ENCODE results near the gene TANK.

The TANK gene

DNA sequence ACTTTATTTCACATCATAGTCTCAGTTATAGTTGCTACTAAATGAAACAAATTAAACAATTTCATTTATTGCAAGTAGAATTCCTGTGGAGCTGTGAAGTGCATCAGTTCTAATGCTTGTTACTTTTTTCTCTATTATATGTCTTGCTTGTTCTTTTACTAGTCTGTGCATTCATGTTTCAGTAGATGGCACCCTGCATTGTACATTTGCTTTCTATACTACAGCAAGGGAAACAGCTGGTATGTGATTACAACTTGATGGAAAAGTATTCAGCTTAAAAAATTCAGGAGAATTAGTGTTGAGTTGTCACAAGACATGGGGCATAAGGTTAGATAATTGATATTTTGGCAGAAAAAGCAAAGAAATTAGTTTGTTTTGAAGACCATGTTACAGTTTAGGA lies 72.3 kb downstream of the TANK start:
- DNase-seq = no peak

DNA sequence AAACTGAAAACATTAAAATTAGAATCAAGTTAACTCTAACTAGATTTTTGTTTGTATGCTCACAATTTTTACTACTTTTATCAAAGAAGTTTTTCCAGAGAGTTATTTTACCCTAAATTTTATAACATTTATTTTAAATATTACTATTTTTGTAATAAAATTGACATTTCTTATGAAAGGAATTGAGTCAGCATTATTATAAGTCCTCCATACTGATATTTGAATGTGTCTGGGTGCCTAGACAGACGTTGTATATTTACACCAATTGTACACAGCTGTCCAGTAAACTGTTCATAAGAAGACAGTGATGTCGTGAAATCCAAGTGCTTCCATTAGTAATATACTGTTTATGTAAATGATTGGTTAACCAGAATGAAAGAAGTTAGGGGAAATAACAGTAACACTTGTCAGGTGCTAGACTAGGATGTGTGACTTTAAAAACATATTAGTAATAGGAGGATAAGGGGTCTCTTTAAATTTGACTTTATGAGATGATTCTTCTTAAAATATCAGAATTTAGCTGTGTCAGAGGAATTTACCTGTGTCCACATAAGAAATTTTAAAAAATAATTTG lies 73.7 kb downstream of the TANK start:
- no peak for DNase-seq

DNA sequence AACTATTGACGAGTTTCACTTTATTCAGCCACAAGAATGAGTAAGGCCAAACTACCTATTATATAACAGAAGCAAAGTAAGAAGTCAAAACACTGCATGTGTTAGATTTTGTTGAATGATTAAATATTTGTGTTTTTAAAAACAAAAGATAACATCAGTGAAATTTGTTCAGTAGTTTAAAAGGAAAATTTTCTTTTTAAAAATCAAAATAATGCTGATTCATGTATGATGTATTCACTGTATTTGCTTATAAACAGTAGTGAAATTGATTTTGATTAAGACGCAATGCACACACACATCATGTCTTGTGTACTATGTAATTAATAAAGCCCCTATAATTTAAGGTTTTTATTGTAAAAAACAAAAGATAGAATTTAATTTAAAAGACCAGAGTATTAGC lies 74.4 kb downstream of the TANK start:
- DNase-seq = no peak

- DNase-seq = peak; percentile 23 to 45 (median 36)
Measured at GRCh38 chr2:161237392-161238264, 77.4 kb downstream of the TANK start.

GRCh38 chr2:161238265-161238559 lies 78.0 kb downstream of the TANK start:
- DNase-seq = no peak

GRCh38 chr2:161238560-161239325 lies 78.5 kb downstream of the TANK start:
- DNase-seq = peak; percentile 27 to 77 (median 42)

DNA sequence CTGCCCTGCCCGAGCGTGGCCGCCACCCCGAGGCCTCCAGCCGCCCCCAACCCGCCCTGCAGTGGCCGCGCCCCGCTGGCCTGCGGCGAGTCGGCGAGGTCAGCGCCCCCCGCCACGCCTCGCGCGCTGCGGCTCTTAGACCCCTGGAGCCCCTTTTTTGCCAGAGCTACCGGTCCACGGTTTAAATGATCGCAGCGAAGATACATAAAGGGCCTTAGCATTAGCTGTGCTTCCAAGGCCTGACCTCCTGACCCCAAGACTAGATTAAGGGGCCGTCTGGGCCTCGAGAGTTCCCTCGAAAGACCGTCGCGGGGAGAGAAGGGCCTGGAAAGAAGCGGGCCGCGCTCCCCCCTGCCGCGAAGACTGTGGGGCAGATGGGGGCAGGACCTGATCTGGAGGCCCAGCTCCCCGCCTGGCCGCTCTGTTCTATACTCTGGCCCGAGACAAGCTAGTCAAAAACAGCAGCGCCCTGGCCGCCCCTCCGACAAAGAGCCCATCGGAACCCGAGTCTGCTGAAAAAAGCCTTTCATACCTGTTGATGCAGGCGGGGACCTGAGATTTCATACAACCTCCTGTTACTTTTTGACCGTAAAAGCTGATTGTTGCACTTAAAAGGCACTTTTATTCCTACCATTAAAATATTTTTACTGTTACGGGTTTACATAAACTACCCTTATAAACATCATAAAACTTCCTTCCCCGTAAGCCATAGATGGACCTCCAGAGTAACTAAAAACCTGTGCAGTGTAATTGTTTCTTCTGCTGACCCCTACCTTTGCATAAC lies 79.3 kb downstream of the TANK start:
- no peak for DNase-seq

DNA sequence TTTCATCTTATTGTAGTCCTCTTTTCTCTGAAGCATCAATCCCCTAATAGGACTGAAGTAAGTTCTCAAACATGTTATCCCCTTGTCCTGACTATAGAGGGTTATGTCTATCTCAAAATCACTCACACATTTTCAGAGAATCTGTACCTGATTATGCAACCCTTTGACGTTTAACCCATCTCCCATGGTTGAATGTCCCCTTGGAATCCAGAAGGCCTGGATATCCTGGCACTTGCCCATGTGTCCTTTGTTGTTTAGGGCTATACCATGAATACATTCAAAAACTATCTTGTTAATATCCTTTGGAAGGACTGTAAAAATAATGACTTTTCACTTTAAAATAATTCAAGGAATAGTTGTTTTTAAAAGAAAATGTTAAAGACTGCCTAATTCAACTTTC lies 81.7 kb downstream of the TANK start:
- no peak for DNase-seq

DNA sequence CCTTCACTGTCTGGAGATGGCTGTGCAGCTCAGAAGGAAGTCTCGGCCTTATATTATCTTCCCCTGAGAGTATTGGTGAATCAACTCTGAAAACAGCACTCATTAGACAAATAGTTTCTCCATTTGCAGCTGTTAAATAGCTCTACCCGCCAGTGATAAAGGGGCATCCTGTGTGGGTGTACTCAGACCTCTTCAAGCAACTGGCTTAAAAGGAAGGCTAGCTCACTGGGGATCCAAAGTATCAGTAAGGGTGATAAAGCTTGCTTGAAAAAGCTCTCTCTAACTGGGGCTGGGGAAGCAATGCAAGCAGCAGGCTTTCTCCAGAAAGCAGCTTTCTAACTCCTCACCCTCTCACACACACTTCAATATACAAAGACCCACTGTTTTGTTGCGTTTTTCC lies 83.1 kb downstream of the TANK start:
- DNase-seq = peak in 1 of 5 experiments; percentile 21

DNA sequence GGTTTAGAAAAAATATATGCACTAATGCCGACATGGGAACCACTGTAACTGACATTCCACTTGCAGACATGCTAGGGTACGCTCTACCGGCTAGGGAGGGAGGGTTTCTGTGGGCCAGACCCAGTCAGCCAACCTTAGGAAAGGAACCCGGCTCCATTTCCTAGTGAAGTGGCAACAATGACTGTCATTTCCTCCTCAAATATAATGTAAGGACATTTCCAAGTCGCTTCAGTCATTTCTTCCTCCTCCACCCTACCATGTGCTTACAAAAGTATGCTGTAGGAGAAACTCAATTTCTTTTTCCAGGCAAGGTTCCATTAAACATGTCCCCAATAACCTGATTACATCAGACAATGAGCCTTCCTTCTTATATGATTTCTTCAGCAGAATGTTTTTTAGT lies 83.7 kb downstream of the TANK start:
- DNase-seq = peak in 1 of 5 experiments; percentile 20

GRCh38 chr2:161244387-161245260 lies 84.4 kb downstream of the TANK start:
- peak in 4 of 5 experiments; percentile 39 to 87 (median 67) for DNase-seq

DNA sequence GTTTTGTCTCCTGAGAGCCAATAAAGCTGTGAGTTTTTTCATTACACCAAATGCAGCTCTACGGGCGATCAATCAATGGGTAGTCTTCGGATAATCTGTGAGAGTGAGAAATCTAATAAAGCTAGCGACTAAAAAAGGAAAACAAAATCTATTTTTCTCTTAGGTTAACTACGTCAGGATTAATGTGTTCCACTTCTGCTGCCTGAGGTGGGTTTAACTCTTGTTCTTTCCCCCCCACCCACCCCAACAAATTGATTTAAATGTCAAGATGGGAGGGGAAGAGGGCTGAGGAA lies 85.0 kb downstream of the TANK start:
- no peak for DNase-seq

GRCh38 chr2:161245671-161246070 lies 85.4 kb downstream of the TANK start:
- DNase-seq = no peak

DNA sequence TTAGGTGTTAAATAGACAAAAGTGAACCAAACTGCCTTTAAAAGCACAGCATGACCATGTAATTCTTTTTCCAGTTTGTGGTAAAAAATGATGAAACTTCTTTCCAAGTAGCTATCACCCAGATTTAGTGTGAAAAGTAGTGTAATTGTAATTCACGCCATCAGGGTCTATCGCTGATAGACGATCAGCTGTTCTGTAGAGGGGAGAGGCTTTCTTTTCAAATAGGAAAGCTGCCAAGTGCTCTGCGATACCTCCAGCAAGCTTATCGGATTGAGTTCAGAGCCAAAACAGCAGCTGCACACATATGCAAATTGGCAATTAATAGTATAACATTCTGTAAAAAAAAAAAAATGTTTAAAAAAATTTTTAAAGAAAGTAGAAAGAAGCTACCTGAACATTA lies 86.1 kb downstream of the TANK start:
- no peak for DNase-seq

- peak in 1 of 5 experiments; percentile 46 for DNase-seq
Measured at GRCh38 chr2:161250864-161251436, 90.7 kb downstream of the TANK start.

DNA sequence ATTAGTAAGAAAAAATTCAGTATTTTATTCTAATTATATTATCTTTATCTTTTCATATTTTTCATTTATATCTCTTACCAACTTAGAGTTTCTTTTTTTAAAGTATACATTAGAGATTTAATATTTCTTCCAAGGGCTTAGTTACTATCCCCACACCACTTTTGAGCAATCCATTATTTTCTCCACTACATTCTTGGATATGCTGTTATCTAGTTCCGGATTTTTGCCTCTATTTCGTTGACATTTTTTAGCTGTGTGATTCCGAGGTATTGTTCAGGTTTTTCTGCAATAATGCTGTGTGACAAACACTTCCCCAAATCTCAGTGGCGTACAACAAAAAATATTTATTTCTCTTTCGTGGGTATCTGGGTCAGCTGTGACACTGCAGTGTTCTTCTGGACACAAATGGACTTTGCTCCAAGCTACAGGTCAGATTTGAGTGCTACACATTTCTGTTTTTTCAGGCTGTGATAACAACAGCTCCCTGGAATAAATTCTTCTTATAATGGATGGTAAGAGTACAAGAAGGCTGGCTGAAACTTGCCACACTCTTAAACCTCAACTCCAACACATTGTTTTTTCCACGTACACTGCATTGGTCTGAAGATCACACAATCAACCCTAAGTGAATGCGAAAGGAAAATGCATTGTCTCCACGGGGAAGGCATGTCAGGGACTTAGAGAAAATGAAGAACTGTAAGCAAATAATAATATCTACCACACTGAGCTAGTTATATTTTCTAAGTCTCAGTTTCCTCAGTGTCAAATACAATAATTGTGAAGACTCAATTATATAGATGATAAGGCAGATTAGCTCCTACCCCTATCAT lies 97.1 kb downstream of the TANK start:
- DNase-seq = no peak

- DNase-seq = no peak
Measured at GRCh38 chr2:161265874-161266273, 105.6 kb downstream of the TANK start.

GRCh38 chr2:161269111-161269510 lies 108.9 kb downstream of the TANK start:
- no peak for DNase-seq

- DNase-seq = peak in 2 of 5 experiments; percentile 21 to 65
Measured at GRCh38 chr2:161273038-161273760, 113.0 kb downstream of the TANK start.

Measured in T-helper 2 cell (primary cell).